DMS114 treated with DMSO at 0.1 percent for 48 hours (cell line): ENCODE measurements around the gene CCM2L.

ENCODE experiments used
- DNase-seq: peaks from one replicate; lab custom pipeline; 2025; ENCODE audit not compliant: unreplicated experiment; lab: John Stamatoyannopoulos, UW

The CCM2L gene

DNA sequence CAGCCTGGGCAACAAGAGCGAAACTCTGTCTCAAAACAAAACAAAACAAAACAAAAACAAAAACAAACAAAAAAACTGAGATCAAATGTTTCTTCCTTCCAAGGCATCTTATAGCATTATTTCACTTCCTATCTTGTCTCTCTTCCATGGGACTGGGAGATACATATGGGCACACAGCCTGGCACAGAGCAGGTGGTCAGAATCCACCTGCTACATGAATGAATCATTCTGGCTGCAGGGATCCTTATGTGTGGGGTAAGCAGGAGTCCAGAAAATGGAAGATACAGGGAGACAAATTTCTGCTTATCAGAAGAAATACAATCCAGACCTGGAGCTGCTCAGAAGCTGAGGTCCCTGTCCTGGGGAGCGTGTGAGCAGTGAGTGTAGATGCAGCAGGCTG, 18.2 kb upstream of the CCM2L start:
- no peak for DNase-seq

DNA sequence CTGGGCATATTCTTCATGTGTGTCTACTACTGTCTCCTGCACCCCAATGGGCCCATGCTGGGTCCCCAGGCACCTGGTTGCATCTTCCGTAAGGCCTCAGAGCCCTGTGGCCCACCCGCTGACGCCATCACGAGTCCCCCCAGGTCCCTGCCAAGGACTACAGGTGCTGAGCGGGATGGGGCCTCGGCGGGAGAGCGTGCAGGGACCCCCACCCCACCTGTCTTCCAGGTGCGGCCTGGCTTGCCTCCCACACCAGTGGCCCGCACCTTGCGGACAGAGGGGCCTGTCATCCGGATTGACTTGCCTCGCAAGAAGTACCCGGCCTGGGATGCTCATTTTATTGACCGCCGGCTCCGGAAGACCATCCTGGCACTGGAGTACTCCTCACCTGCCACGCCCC, 13.2 kb upstream of the CCM2L start:
- no peak for DNase-seq

DNA sequence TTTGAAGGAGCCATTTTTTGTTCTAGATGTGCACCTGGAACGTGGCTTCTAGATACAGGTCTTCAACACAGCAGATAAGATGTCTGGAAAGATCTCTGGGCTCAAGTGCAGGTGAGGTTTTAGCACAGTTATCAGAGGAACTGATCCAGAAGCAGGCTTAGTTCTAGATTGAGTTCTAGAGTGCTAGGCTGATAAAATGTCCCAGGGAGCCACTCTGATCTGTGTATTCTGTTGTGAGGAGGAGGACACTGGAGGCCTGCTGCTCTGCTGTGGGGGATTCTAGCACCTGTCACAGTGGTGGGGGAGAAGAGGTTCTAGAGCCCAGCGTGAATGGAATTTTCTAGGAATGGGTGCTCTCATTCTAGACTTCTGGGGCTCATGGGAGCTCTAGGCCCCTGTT, 12.0 kb upstream of the CCM2L start:
- DNase-seq: no peak

DNA sequence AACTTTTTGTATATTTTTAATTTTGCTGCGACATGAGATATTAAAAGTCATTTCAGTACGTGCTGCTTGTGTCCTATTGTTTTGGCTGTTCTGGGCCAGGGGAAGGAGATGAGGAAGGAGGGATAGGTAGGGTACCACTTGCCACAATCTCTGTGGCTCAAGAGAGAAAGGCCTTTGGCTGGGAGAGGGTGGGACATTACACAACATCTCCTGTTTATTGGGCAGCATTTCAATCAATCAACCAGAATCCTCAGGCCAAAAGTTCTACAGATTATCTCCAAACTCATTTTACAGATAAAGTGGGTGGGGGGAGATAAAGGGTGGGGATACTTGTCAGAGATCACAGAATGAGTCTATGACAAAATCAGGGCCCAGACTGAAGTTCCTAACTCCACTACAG, 6.9 kb upstream of the CCM2L start:
- no peak for DNase-seq

DNA sequence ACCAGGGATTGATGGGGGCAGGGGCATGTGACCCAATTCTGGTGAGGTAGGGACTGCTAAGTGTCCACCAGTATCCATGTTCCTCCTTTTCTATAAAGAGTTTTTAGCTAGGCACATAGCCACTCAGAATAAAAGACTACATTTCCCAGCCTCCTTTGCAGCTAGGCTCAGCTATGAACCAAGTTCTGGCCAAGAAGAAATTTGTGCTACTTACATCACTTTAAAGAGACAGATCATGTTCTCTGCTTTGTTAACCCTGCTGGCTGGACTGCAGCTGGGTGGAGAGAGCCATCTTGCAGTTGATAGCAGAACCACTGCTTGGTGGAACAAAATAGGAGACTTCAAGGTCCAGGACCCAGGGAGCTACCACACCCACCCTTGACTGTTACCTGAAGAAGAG, 5.3 kb upstream of the CCM2L start:
- no peak for DNase-seq

DNA sequence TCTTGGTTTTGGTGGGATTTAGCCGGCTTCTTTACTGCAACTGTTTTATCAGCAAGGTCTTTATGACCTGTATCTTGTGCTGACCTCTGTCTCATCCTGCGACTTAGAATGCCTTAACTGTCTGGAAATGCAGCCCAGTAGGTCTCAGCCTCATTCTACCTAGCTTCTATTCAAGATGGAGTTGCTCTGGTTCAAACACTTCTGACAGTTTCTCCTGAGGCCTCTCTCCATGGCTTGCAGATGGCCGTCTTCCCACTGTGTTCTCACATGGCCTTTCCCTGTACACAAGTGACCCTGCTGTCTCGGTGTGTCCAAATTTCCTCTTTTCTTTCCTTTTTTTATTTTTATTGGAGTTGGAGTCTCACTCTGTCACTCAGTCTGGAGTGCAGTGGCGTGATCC, 4.2 kb upstream of the CCM2L start:
- DNase-seq: no peak

DNA sequence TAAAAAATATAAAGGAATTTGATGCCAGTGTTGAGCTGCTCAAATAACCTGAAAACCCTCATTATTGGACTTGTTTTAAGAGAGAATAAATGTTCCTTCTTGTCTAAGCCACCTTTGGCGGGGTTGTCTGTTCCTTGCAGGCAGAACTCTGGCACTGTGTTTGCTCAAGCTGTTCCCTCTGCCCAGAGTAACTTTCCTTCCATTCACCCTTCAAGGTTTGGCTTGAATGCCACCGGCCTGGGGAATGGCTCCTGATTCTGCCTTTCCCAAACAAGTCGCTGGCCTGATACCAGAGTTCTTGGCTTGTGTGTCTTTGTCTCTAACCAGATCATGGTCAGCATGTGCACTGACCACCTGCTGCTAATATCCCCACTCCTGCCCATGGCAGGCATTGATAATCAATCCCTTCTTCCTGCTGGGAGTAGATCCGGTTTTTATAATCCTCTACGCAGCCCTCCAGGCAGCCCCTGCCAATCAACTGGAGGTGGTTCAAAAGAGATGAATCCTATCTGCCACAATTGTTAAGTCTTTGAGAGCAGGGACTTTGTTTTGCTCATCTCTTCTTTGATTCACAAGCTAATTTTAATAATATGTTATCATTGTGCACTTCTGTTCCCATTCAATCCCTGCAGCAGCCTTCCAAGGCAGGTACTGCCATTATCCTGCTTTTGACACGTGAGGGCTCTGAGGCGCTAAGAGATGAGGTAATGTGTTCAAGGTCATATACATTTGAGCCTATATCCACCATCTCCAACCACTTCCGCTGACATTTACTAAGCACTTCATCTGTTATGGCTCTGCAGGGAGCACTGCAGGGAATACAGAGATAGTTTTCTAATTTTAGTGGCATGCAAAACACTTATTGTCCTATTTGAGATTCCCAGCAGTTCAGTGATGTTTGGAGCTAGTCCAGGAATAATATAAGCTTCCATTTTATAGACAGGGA, 3.1 kb upstream of the CCM2L start:
- DNase-seq: no peak

DNA sequence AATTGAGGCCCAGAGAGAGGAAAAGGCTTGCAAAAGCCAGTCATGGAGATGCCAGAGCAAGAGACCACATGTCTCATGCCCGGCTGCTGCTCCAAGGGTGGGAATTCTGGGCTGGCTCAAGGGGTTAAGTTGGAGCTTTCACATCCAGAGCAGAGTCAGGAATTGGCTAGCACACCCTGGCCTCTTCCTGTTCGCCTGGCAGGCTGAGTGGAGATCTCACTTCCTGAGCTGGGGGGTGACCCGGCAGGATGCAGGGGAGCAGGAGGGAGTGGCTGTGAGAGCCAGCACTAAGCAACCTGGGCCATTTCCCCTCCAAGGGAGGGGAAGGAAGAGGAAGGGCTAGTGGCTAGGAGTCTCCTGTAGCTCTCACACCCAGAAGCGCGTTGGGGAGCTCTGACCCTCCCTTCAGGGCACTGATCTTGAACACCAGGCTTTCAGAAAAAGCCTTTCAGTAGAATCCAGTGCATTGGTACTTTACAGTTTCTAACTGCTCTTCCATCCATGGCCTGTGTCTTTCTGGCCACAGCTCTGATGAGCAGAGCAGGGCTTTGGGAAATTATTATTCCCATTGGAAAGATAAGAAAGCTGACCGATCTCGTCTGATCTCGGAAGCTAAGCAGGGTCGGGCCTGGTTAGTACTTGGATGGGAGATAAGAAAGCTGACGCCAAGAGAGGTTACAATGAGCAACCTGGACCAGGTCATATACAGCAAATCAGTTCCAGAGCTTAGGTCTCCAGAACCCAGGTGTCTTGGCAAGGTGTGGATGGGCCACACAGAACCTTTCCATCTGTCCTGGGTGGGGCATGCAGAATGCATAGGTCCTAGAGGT, 2.2 kb upstream of the CCM2L start:
- DNase-seq: no peak

DNA sequence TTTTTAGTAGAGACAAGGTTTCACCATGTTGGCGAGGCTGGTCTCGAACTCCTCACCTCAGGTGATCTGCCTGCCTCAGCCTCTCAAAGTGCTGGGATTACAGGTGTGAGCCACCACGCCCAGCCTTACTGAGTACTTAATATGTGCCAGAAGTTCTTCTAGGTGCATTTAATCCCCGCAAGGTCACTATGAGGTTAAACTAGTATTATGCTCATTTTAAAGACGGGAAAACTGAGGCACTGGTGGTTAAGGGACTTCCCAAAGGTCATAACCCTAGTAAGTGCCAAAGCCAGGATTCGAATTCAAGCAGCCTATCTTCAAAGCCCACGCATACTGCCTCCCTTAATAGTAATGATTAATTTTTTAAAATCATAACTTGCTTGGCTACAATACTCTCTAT, 674 bp upstream of the CCM2L start:
- DNase-seq: no peak

DNA sequence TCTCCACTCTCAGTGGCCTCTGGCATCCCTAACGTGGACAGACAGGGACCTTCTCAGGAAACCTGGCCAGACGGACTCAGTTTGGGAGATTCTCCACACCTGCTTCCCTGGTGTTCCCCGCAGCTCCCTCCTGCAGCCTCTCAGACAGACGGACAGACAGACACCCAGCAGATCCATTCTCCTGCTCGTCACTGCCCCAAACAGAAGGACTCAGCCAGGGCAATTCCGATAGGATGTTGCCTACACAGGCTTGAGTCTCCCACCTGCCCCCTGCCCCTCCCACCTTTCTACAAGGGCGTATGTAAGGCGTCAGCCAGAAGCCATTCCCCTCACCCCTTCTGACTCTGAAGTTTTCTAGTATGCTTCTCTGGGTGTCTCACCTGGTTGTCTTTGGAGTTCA, 428 bp downstream of the CCM2L start:
- no peak for DNase-seq

DNA sequence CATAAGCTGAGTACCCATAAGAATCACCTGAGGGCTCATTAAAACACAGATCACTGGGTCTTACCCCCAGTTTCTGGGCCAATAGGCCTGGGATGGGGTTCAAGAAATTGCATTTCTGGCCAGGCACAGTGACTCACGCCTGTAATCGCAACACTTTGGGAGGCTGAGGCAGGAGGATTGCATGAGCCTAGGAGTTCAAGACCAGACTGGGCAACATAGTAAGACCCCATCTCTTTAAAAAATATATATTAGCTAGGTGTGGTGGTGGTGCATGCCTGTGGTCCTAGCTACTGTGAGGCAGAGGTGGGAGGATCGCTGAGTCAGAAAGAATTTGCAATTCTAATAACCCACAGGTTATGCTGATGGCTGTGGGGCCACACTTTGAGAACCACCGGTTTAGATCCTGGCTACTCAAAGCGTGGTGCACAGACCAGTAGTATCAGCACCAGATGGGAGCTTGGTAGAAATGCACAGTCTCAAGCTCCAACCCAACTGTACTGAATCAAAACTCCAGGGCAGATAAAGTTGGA, 2.0 kb downstream of the CCM2L start:
- no peak for DNase-seq

DNA sequence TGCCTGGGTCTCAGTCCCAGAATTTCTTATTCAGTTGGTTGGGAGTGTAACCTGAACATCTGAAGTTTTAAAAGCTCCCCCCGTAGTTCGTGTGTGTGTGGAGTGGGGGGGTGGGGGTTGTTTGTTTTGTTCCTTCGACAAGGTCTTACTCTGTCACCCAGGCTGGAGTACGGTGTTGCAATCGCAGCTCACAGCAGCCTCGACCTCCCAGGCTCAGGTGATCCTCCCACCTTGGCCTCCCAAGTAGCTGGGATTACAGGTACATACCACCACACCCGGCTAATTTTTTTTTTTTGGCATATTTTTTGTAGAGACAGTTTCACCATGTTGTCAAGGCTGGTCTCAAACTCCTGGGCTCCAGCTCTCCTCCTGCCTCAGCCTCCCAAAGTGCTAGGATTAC, 3.1 kb downstream of the CCM2L start:
- DNase-seq: no peak

DNA sequence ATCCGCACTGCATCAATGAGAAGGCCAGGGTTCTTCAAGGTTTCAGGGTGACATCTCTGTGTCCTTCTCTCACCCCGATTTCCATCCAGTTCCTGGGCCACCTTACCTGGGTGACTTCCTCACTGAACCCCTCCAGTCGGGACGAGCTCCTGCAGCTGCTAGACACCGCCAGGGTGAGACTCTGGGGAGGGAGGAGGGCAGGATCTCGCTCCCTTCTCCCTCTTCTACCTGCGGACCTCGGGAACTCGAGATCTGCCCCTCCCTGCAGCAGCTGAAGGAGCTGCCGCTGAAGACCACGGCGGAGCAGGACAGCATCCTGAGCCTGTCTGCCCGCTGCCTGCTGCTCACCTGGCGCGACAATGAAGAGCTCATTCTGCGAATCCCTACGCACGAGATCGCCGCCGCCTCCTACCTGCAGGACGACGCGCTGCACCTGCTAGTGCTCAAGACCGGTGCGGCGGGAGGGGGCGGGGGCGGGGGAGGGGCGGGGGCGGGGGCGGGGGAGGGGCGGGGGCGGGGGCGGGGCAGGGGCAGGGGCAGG, 7.5 kb downstream of the CCM2L start:
- no peak for DNase-seq

DNA sequence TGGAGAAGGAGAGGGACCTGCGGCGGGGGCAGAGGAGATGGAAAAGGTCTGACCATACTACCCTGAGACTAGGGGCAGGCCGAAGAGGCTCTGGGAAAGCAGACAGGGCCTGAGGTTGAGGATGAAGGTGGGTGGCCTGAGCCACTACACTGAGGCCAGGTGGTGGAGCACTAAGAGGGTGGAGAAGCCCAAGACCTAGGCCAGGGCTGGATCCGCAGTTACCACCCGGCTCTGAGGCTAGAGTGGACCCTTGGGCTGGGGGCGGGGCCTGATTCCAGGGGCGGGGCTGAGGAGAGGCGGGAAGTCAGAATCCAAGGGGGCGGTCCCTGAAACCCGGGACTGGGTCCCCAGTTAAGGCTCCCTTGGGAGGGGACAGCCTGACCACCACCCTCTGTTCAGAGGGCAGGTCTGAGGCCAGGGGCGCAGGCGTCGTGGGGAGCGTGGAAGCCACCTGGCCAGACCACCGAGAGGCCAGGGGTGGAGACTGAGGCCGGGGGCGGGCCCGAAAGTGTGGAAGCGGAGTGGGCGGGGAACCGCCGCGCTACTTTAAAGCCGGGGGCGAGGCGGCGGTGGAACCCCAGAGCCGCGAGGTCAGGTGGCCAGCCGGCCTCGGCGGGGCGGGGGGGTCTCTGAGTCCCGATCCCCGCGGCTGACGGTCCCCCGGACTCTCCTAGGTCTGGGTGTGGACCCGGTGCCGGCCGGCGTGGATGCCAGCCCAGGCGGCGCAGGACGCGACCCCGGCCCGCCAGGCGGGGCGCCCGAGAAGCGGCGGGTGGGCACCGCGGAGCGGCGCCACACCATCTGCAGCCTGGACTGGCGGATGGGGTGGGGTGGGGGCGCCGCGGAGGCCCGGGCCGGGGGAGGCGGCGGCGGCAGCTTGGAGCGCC, 8.3 kb downstream of the CCM2L start:
- DNase-seq: peak; percentile 23

DNA sequence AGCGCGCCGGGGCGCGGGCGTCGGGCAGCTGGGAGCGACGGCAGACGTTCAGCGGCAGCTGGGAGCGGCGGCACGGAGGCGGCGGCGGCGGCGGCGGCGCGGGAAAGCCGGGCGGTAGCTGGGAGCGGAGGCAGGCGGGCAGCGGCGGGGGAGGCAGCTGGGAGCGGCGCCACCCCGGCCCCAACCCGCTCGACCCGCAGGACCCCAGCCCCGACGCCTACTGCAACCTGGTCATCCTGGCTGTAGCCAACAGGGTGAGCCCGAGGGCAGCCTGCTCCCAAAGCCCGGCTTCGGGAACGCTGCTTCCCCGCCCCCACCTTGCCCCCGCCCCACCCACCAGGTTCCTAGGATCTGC, 8.9 kb downstream of the CCM2L start:
- DNase-seq: no peak

DNA sequence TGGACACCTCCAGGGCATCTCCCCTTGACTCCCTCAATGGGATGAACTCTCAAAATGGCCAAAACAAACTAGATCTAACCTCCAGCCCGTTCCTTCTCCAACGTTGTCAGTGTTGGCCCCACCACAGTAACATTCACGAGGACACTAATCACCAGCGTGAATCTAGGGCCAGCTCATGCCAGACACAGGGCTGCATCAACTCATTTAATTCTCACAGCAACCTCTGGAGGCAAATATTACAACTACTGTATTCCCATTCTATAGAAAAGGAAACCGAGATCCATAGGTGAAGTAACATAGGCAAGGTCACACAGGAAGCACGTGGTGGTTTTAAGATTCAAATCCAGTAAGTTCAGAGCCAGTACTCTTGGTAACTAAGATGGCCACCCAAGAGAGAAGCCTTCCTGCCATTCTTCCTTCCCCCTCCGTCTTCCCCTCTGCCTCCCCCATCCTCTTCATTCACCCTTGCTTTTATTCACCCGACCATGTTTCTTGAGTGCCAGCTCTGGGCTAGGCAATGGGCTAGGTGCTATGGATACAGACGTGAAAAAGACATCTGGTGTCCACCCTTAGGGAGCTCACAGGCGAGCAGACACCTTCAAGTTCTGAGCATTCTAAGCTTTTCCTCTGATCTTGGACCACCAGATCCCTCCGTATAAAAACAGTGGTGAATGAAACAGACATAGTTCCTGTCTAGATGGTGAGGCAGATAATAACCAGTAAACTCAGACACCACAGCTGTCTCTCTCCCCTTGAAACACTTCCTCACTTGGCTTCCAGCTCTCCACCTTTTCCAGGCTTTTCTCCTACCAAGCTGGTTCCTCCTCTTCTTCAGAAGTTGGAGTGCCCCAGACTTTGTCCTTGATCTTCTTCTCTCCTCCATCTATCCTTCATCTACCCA, 9.6 kb downstream of the CCM2L start:
- DNase-seq: no peak

DNA sequence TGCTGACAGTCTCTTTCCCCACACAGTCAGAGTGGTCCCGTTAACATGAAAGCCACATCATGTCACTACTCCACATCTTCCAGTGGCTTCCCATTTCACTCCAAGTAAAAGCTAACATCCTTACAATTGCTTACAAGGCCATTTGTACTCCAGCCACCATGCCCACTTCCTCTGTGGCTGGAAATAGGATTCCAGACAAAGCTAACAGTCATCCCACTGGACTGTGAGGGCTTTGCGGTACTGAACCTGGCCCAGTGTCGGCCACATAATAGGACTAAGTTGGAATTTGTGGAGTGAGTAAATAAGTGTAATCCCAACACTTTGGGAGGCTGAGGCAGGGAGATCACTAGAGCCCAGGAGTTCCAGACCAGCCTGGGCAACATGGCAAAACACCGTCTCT, 10.9 kb downstream of the CCM2L start:
- DNase-seq: no peak

DNA sequence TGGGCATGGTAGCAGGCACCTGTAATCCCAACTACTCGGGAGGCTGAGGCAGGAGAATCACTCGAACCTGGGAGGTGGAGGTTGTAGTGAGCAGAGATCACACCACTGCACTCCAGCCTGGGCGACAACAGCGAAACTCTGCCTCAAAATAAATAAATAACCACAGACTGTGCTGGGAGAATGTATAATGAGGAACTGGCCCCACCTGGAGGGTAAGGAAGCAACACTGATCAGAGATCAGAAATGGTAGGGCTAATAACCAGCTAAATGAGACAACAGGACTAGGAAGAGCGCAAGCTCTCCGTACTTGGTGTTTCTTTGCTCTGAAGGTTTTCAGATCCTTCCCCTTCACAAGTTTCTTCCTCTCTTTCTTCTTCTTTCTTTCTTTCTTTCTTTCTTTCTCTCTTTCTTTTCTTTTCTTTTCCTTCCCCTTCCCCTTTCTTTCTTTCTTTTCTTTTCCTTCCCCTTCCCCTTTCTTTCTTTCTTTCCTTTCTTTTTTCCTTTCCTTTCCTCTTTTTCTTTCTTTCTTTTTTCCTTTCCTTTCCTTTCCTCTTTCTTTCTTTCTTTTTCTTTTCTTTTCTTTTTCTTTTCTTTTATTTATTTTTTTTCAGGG, 14.6 kb downstream of the CCM2L start:
- no peak for DNase-seq

DNA sequence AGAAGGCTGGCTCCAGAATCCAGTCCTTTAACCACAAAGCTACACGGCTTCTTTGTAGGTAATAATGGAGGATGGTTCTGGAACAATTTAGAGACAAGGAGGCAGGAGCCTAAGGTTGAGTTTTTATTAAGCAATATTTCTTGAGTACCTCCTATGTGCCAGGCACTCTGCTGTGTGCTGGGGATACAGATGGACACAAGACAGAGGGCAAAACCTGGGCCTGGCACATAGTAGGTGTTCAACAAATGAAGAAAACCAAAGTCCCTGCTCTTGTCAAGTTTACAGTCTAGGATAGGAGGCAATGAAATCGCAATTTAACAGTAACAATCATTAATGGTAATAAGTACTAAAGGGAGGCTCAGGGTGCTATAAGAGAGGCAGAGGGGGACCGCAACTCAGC, 17.4 kb downstream of the CCM2L start:
- DNase-seq: no peak
